Epithelial cell of prostate (primary cell): ENCODE results near the gene SYNDIG1L.

Source experiments
- DNase-seq: peaks from one replicate; pipeline ENCODE4 v3.0.0-alpha.2; 2011; ENCODE audit warnings: low read depth, low spot score
- H3K27ac ChIP-seq: fragments of 450-650 bp; 2 replicates; pipeline ENCODE4 v1.5.1; 2017; ENCODE audit warnings: mild to moderate bottlenecking

Gene SYNDIG1L

DNA sequence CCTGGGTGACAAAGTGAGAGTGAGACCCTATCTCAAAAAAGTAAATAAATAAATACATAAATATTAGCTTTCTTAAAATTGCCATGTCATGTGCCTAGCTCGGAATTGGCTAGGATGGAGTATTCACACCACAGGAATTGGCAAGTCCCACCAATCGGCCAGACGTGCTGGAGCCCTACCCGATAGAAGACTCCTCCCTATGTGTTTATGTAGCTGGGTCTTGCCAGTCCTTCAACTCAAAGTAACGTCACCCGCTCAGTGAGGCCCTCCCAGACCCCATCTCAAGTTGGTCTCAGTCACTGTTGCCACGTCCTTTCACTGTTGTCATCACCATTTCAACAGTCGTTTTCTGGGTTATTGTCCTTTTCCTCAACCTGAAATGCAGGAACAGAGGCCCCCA is 57.6 kb downstream of the SYNDIG1L start:
- H3K27ac ChIP-seq = no peak overlapping the region
- no peak for DNase-seq

DNA sequence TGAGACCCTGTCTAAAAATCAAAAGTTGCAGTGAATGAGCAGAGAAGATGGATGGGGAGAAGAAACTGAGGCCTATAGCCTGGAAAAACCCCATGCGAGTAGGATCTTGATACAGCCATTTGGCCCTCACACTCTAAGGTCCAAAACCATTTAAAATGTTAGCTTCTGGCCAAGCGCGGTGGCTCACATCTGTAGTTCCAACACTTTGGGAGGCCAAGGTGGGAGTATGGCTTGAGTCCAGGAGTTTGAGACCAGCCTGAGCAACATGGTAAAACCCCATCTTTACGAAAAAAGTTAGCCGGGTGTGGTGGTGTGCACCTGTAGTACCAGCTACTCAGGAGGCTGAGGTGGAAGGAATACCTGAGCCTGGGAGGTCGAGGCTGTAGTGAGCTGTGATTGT is 58.0 kb downstream of the SYNDIG1L start:
- no peak for DNase-seq
- no peak overlapping the region for H3K27ac ChIP-seq

DNA sequence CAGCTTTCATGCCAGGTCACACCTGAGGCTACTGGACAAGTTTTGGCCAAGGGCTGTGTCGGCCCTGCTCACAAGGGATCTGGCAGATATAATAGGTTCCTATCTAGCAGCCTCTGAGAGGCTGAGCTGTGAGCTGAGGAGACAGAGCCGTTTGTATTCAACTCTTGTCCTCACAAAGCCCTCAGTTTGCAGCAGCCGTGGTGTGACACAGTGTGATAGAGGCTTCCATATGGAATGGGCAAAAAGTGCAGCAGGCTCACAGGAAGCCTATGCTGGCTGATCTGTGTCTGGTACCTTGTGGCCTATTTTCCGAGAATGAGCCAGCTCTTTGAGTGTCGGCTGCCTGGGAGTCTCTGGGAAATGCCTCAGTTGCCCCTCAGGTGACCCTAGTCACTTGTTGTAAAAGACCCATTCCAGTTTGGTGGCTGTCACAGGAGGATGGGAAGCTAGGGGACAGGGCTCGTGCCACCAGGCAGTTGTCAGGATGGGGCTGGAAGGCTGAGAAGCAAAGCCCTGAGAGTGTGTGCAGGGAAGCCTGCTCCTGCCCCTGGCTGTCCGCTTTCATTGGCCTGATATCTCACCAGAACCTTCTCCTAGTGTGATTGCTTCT is 61.6 kb downstream of the SYNDIG1L start:
- no peak overlapping the region for H3K27ac ChIP-seq
- no peak for DNase-seq

DNA sequence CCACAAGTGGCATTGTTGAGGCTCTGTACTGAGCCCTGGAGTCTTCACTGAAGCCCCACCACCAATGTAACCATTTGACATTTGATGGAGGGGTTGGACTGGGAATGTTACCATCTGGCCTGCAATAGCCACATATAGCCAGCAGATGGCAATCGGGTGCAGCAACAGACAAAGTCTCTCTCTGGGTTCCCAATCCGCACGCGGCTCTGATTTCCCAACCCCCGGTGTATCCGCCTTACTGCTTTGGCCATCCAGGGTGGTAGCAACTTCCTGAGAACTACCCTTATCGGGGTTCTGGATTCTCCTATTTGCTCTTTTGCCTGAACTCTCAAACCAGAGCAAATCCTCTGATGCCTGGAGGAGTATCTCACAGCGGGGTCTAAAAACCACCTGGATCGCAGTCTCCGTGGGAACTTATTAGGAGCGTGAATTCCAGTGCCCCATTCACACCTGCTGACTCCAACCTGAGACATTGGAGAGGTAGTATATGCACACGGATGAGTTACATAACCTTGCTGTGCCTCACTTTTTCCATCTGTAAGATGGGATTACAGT is 63.6 kb downstream of the SYNDIG1L start:
- no peak for DNase-seq
- no peak overlapping the region for H3K27ac ChIP-seq

GRCh38 chr14:74360163-74360562 is 65.8 kb downstream of the SYNDIG1L start:
- no peak for DNase-seq

DNA sequence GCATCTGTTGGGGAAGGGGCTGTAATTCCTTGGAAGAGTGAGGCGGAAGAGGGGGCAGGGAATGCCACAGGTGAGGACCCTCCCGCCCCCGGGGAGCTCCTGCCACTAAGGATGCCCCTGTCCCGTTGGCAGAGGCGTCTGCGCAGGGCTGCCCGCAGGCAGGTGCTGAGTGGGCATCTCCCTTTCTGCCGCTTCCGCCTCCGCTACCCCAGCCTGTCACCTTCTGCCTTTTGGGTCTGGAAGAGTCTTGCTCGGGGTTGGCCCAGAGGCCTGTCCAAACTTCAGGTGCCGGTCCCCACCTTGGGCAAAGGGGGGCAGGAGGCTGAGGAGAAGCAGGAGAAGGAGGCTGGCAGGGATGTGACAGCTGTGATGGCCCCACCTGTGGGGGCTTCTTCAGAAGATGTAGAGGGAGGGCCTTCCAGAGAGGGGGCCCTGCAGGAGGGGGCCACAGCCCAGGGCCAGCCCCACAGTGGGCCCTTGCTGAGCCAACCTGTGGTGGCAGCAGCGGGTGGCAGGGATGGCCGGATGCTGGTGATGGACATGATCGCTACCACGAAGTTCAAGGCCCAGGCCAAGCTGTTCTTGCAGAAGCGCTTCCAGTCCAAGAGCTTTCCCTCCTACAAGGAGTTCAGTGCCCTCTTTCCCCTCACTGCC is 67.7 kb downstream of the SYNDIG1L start:
- DNase-seq = no peak
- no peak overlapping the region for H3K27ac ChIP-seq

More at GRCh38 chr14:74360163-74360562, 65.8 kb downstream of the SYNDIG1L start:
- H3K27ac ChIP-seq = no peak overlapping the region

DNA sequence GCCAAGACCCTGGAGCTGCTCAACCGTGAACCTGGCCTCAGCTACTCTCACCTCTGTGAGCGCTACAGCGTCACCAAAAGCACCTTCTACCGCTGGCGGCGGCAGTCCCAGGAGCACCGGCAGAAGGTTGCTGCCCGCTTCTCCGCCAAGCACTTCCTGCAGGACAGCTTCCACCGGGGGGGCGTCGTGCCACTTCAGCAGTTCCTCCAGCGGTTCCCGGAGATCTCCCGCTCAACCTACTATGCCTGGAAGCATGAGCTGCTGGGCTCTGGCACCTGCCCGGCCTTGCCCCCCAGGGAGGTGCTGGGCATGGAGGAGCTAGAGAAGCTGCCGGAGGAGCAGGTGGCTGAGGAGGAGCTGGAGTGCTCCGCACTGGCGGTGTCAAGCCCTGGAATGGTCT is 68.4 kb downstream of the SYNDIG1L start:
- DNase-seq = no peak

DNA sequence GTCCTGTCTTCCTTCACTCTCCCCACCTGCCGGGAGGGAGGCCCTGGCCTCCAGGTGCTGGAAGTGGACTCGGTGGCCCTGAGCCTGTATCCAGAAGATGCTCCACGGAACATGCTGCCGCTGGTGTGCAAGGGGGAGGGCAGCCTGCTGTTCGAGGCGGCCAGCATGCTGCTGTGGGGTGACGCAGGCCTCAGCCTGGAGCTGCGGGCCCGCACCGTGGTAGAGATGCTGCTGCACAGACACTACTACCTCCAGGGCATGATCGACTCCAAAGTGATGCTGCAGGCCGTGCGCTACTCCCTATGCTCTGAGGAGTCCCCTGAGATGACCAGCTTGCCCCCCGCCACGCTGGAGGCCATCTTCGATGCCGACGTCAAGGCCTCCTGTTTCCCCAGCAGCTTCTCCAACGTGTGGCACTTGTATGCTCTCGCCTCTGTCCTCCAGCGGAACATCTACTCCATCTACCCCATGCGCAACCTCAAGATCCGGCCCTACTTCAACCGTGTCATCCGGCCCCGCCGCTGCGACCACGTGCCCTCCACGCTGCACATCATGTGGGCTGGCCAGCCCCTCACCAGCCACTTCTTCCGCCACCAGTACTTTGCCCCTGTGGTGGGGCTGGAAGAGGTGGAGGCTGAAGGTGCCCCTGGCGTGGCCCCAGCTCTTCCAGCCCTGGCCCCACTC is 69.0 kb downstream of the SYNDIG1L start:
- no peak overlapping the region for H3K27ac ChIP-seq
- DNase-seq = no peak

More for the DNA sequence above, 68.4 kb downstream of the SYNDIG1L start:
- H3K27ac ChIP-seq = no peak overlapping the region
